HepG2 (cell line): ENCODE results near the gene JAKMIP2. TPM values are rescaled to one million over a fixed set of nuclear protein-coding genes. Genes with fewer than 3 reads are reported as not detected.

Experiments used
- ATAC-seq: fragments of 200-7000 bp; cut with Tn5 transposase; 3 replicates; pipeline ENCODE4 v1.9.1; 2020; ENCODE audit warnings: mild to moderate bottlenecking, moderate library complexity
- BruUV-seq: library from RNA; stranded (reverse); fragments of 400-500 nt; replicated peaks from 2 replicates; lab custom pipeline; 2021; lab: Mats Ljungman, UMichigan
- CTCF ChIA-PET: fragments of 300-600 bp; formaldehyde crosslinking; extraction: SDS; loops from one replicate; lab custom pipeline; 2021; ENCODE audit warnings: low total read pairs, inconsistent platforms, low intra/inter-chr PET ratio; lab: Yijun Ruan, JAX
- POLR2A ChIA-PET: fragments of 350-600 bp; sonication (Branson Sonifier 250); formaldehyde crosslinking; loops from one replicate; lab custom pipeline; 2020; ENCODE audit warnings: antibody characterized with exemption, inconsistent platforms; lab: Yijun Ruan, JAX
- DNase-seq: peaks from one replicate; pipeline ENCODE4 v3.0.0-alpha.2; 2015; ENCODE audit warnings: low spot score
- FAIRE-seq: peaks from 3 replicates; lab custom pipeline; 2011; peaks lifted over from hg19 to GRCh38; lab: Jason Lieb, UNC
- H2AFZ ChIP-seq: one replicate; pipeline ENCODE4 v1.6.1; 2011; ENCODE audit warnings: low read length, inconsistent platforms
- H3K27ac ChIP-seq: fragments of 300-600 bp; 3 replicates; pipeline ENCODE4 v1.8.0; 2011; ENCODE audit warnings: mixed run types, mild to moderate bottlenecking, mixed read lengths, low read length, inconsistent platforms; ENCODE audit not compliant: insufficient read depth; ENCODE audit errors: extremely low read length
- H3K27me3 ChIP-seq, 2 experiments: fragments of 200-600 bp in 1 of 2; 2 replicates in 1 of 2; 3 replicates in 1 of 2; pipeline versions ENCODE4 v1.6.0 to v1.8.0; 2011; ENCODE audit warnings: low read length in 2 of 2, mild to moderate bottlenecking in 2 of 2, moderate library complexity in 2 of 2, inconsistent platforms in 1 of 2; ENCODE audit not compliant: insufficient read depth in 2 of 2, control insufficient read depth in 1 of 2
- H3K36me3 ChIP-seq, 2 experiments: fragments of 200-600 bp in 1 of 2; replicated peaks in 1 of 2; 2 replicates in 1 of 2; 3 replicates in 1 of 2; pipeline versions ENCODE4 v1.5.1 to v1.8.0; 2011; ENCODE audit warnings: low read length in 2 of 2, inconsistent platforms in 1 of 2; ENCODE audit not compliant: insufficient read depth in 2 of 2, control insufficient read depth in 1 of 2
- H3K4me1 ChIP-seq: 2 replicates; pipeline ENCODE4 v1.5.1; 2012; ENCODE audit warnings: low read length, inconsistent platforms; ENCODE audit not compliant: insufficient read depth
- H3K4me2 ChIP-seq: 2 replicates; pipeline ENCODE4 v1.6.0; 2011; ENCODE audit warnings: low read depth, low read length, inconsistent platforms
- H3K4me3 ChIP-seq, 3 experiments: fragments of 200-600 bp in 1 of 3; sonication (generic), shearing (Covaris generic) in 1 of 3; replicated peaks in 1 of 3; 2 replicates each; pipeline ENCODE4 v1.5.1; 2011 to 2016; ENCODE audit warnings: low read length in 3 of 3, inconsistent platforms in 2 of 3, low read depth in 2 of 3, mild to moderate bottlenecking in 2 of 3, control low read depth in 1 of 3, mixed read lengths in 1 of 3; ENCODE audit not compliant: insufficient read depth in 1 of 3
- H3K79me2 ChIP-seq: one replicate; pipeline ENCODE4 v1.6.1; 2011; ENCODE audit warnings: low read length, inconsistent platforms; ENCODE audit not compliant: insufficient read depth
- H3K9ac ChIP-seq: 2 replicates; pipeline ENCODE4 v1.6.0; 2011; ENCODE audit warnings: mild to moderate bottlenecking, low read depth, low read length, inconsistent platforms; ENCODE audit not compliant: insufficient read depth
- H3K9me3 ChIP-seq: 2 replicates; pipeline ENCODE4 v1.5.1; 2012; ENCODE audit warnings: mild to moderate bottlenecking, low read length
- H4K20me1 ChIP-seq: 2 replicates; pipeline ENCODE4 v1.6.0; 2011; ENCODE audit warnings: inconsistent platforms, mild to moderate bottlenecking, low read length, moderate library complexity; ENCODE audit not compliant: insufficient read depth
- CERS6 ChIP-seq: sonication (generic); formaldehyde crosslinking; IDR thresholded peaks from 2 replicates; pipeline ENCODE4 v1.5.0; 2020; ENCODE audit warnings: missing genetic modification reagents
- DMAP1 ChIP-seq: IDR thresholded peaks from 2 replicates; pipeline ENCODE4 v1.6.1; 2016
- DR1 ChIP-seq: sonication (generic); formaldehyde crosslinking; IDR thresholded peaks from 2 replicates; pipeline ENCODE4 v1.8.0; 2021; ENCODE audit warnings: mild to moderate bottlenecking, missing genetic modification reagents, inconsistent platforms
- KAT2B ChIP-seq: fragments of 150-350 bp; IDR thresholded peaks from 2 replicates; pipeline ENCODE4 v1.6.1; 2014; ENCODE audit warnings: low read depth, low read length, borderline replicate concordance
- KDM4B ChIP-seq: sonication (generic); formaldehyde crosslinking; IDR thresholded peaks from 2 replicates; pipeline ENCODE4 v1.4.0; 2020; ENCODE audit warnings: missing genetic modification reagents
- ZNF124 ChIP-seq: sonication (generic); formaldehyde crosslinking; IDR thresholded peaks from 2 replicates; pipeline ENCODE4 v1.4.0; 2020; ENCODE audit warnings: missing genetic modification reagents
- ZNF598 ChIP-seq: sonication (generic); formaldehyde crosslinking; IDR thresholded peaks from 2 replicates; pipeline ENCODE4 v1.5.1; 2020; ENCODE audit warnings: mild to moderate bottlenecking, missing genetic modification reagents, borderline replicate concordance
- ZNF609 ChIP-seq: sonication (generic); formaldehyde crosslinking; IDR thresholded peaks from 2 replicates; pipeline ENCODE4 v1.4.0; 2020; ENCODE audit warnings: mild to moderate bottlenecking, missing genetic modification reagents, borderline replicate concordance
- ZSCAN5A ChIP-seq: sonication (generic); formaldehyde crosslinking; IDR thresholded peaks from 2 replicates; pipeline ENCODE4 v1.8.0; 2022; ENCODE audit warnings: mild to moderate bottlenecking, missing genetic modification reagents, borderline replicate concordance
- WGBS: methylation state at CpG from one replicate; pipeline ENCODE4 v1.1.6; 2017; ENCODE audit warnings: low lambda C conversion rate; 5-methylcytosine and 5-hydroxymethylcytosine counted together
- in situ Hi-C: cut with HindIII; loops from 2 replicates; pipeline ENCODE4 v1.10.0; 2017; ENCODE audit warnings: low pct_unique_long_range_greater_than_20kb; ENCODE audit not compliant: extremely low pct_ligation_motif_present
- intact Hi-C: fragments of 100-400 bp; cut with micrococcal nuclease; formaldehyde crosslinking; loops from one replicate; pipeline ENCODE4 v1.10.0; 2022; ENCODE audit not compliant: unreplicated experiment
- polyA plus RNA-seq, 8 experiments: library from polyadenylated mRNA; depleted of rRNA in 3 of 8; stranded (reverse) in 7 of 8; unstranded in 1 of 8; fragments of >200 nt; fragmentation: Illumina TruSeq in 4 of 8; extraction: Trizol in 4 of 8; gene quantifications; 2 replicates each; pipeline versions ENCODE4 v1.2.1 to v1.2.3, GENCODE V29; 2011 to 2016; ENCODE audit warnings: low read depth in 4 of 8, missing spikeins in 1 of 8, mixed read lengths in 1 of 8; ENCODE audit not compliant: insufficient read depth in 1 of 8
- total RNA-seq, 5 experiments: library from RNA; depleted of rRNA; stranded (reverse); fragments of >200 nt; fragmentation: Illumina TruSeq; extraction: Trizol; gene quantifications; 2 replicates each; pipeline ENCODE4 v1.2.3, GENCODE V29; 2016; ENCODE audit warnings: low read depth in 1 of 5

JAKMIP2 gene
- total and polyA plus RNA-seq, 2 of the 13 experiments (the other 11 are each of a cell fraction or from before 2014, with no cell fraction given) = 0.04 to 2.1 TPM

GRCh38 chr5:147776989-147777388 is 5.5 kb downstream of the JAKMIP2 start:
- WGBS = 66% methylated on average over 4 of the region's 4 CpGs
- Histone ChIP-seq H3K9ac (no peak overlapping the region), H2AFZ (no peak overlapping the region), H3K79me2 (no peaks in the 10 kb centered on the region), H3K27ac (no peak overlapping the region), H3K4me3 (no peak overlapping the region), H4K20me1 (no peaks in the 10 kb centered on the region), H3K27me3 (no peaks in the 10 kb centered on the region), H3K9me3 (no peaks in the 10 kb centered on the region), H3K4me2 (no peak overlapping the region), H3K36me3 (no peaks in the 10 kb centered on the region), H3K4me1 (0 out of 2 replicates have a peak, but pooled peaks cover 6% of the 10 kb centered on the region)
- no peak for ATAC-seq
- no peak for FAIRE-seq
- no TSS peak for BruUV-seq
- TF ChIP-seq ZNF124 (CRISPR knock-in tag) (no peak), KDM4B (no peak), DMAP1 (CRISPR knock-in tag) (no peak), ZSCAN5A (CRISPR knock-in tag) (no peak), CERS6 (CRISPR knock-in tag) (no peak), ZNF598 (no peak), DR1 (no peak), KAT2B (no peak), ZNF609 (no peak)
- CTCF ChIA-PET = no interaction called here
- POLR2A ChIA-PET = no interaction called here
- intact Hi-C loops (no loop called here), in situ Hi-C loops (no loop called here)
- DNase-seq = no peak
